Neural progenitor cell (in vitro differentiated cells): ENCODE data around the gene KMT2C.

Source experiments
- EZH2 ChIP-seq: fragments of 200-600 bp; sonication (generic); IDR thresholded peaks from 2 replicates; pipeline ENCODE4 v1.6.1; 2017; ENCODE audit warnings: antibody characterized with exemption, mild to moderate bottlenecking, moderate library complexity
- TF ChIP-seq, protein P1 (sequence below): fragments of 200-600 bp; sonication (generic); IDR thresholded peaks from 2 replicates; pipeline ENCODE4 v1.5.1; 2017; ENCODE audit warnings: antibody characterized with exemption, mild to moderate bottlenecking

DNA sequence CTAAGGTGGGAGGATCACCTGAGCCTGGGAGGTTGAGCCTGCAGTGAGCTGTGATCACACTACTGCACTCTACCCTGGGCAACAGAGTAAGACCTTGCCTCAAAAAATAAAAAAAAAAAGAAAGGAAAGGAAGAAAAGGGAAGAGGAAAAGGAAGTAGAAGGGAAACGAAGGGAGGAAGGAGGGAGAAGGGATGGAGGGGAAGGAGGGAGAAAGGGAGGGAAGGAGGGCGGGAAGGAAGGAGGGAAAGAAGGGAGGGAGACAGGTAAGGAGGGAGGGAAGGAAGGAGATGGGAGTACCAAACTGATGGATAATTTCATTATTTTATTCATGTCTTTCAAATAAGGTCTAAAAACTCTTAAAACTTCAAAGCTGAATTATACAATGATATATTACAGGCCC lies 106.3 kb downstream of the KMT2C start:
- TF ChIP-seq, protein P1, sequence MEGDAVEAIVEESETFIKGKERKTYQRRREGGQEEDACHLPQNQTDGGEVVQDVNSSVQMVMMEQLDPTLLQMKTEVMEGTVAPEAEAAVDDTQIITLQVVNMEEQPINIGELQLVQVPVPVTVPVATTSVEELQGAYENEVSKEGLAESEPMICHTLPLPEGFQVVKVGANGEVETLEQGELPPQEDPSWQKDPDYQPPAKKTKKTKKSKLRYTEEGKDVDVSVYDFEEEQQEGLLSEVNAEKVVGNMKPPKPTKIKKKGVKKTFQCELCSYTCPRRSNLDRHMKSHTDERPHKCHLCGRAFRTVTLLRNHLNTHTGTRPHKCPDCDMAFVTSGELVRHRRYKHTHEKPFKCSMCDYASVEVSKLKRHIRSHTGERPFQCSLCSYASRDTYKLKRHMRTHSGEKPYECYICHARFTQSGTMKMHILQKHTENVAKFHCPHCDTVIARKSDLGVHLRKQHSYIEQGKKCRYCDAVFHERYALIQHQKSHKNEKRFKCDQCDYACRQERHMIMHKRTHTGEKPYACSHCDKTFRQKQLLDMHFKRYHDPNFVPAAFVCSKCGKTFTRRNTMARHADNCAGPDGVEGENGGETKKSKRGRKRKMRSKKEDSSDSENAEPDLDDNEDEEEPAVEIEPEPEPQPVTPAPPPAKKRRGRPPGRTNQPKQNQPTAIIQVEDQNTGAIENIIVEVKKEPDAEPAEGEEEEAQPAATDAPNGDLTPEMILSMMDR = no peak
- TF ChIP-seq EZH2 = no peak
